HG03060 (cell line): Measurements from ENCODE around the gene IRGQ.
"Not testable (repeated sequence)": the region's sequence is repeated elsewhere in the genome, so short reads cannot be mapped to it uniquely, and the experiment has no call there.

Experiments used
- ATAC-seq: cut with Tn5 transposase; IDR thresholded peaks from one replicate; pipeline ENCODE4 v1.9.1; 2021; ENCODE audit warnings: low read depth, moderate number of reproducible peaks; ENCODE audit not compliant: unreplicated experiment

The IRGQ gene

GRCh38 chr19:43547926-43548325, 48.0 kb downstream of the IRGQ start:
- ATAC-seq = not testable (repeated sequence)

GRCh38 chr19:43546581-43546980, 49.4 kb downstream of the IRGQ start:
- ATAC-seq = no peak

- ATAC-seq = no peak
These were observed 50.0 kb downstream of the IRGQ start for GRCh38 chr19:43545981-43546380.

- no peak for ATAC-seq
These were observed 50.7 kb downstream of the IRGQ start for GRCh38 chr19:43545276-43545675.

GRCh38 chr19:43544077-43544476, 51.9 kb downstream of the IRGQ start:
- no peak for ATAC-seq

- no peak for ATAC-seq
These were observed 53.8 kb downstream of the IRGQ start for GRCh38 chr19:43541920-43542650.

GRCh38 chr19:43540381-43540780, 55.6 kb downstream of the IRGQ start:
- no peak for ATAC-seq

GRCh38 chr19:43538922-43539321, 57.0 kb downstream of the IRGQ start:
- ATAC-seq = no peak

GRCh38 chr19:43534816-43535761, 60.8 kb downstream of the IRGQ start:
- ATAC-seq = no peak
